Embryonic facial prominence (tissue), 1 donor: ENCODE results near the gene AKR1C8.
"Not testable (repeated sequence)": the region's sequence is repeated elsewhere in the genome, so short reads cannot be mapped to it uniquely, and the experiment has no call there.

Experiments
- DNase-seq: peaks from one replicate; pipeline ENCODE4 v3.0.0-alpha.2; 2016; ENCODE audit errors: extremely low spot score

Gene AKR1C8

DNA sequence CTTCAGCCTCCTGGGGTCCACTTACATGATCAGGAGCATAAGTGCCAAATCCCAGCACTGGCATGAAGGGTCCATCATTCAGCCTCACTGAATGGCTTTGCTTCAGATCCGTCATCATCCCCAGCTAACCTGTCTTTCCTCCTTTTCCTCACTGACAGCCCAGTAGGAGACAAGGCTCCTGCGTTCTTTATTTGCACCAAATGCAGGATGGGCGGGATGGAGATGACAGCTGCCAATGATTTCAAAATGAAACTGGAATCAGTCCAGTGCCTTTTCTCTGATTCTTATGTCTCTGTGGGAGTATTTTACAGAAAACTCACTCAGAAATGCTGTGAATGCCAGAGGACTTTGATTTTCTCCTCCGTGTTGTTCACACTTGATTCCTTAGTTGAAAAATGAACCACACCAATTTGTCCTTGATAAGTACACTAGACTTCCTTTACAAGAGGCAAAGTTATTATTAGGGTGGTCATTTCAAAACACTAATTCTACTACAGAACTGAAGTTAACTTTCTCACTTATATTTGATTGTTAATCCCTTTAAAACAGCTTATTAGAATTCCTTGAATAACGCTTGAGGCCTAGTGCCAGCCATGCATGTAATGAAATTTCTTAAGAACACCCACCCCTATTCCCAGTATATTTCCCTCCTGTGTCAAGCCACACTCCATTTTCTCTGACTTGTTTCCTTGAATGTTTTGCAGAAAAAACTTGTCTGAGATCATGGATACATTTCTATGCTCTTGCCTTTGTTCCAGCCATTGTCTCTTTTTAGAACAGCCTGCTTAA lies at the start of gene AKR1C8:
AKR1C8 (minus strand) TSS at position 164 of the 789 bp plus-strand sequence; CDS start at position 118, 46 bp downstream.
- DNase-seq, result peak; percentile 2

- DNase-seq, result no peak
These were observed 49.3 kb upstream of the AKR1C8 start for GRCh38 chr10:5234106-5234860.

- no peak for DNase-seq
These were observed 48.4 kb upstream of the AKR1C8 start for GRCh38 chr10:5233324-5233723.

DNA sequence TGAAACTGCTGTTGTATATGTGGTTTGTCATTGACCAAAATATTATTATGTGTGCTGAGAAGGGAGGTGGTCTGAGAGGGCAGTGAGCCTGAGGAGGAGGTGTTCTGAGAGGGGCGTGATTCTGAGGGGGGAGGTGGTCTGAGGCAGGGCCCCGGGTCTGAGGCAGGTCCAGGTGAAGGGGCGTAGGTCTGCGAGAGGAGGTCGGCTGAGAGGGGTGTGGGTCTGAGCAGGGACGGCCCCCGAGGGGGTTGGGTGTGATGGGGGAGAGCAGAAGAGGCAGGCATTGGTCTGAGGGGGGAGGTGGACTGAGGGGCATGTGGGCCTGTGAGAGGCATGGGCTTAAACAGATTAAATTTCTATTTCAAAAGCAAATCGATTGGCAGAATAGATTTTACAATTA lies 44.1 kb upstream of the AKR1C8 start:
- DNase-seq, result no peak

GRCh38 chr10:5222942-5223341 lies 38.0 kb upstream of the AKR1C8 start:
- DNase-seq, result not testable (repeated sequence)

DNA sequence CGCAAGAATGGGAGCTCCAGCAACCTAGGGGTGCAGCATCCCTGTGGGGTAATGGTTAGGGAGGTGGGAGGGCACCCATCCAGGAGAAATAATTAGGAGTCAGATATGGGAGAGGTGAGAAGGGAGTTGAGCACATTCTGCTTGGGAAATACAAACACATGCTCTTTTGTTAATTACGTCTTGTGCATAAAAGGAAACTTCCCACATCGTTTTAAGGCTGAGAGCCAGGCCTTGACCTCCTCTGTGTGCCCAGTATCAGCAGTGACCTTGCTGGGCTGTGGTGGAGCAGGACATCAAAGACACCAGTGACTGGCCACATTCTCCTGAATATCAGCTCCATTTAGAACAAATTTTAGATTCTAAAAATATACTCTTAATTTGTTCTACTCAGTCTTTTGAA lies 34.3 kb upstream of the AKR1C8 start:
- no peak for DNase-seq

DNA sequence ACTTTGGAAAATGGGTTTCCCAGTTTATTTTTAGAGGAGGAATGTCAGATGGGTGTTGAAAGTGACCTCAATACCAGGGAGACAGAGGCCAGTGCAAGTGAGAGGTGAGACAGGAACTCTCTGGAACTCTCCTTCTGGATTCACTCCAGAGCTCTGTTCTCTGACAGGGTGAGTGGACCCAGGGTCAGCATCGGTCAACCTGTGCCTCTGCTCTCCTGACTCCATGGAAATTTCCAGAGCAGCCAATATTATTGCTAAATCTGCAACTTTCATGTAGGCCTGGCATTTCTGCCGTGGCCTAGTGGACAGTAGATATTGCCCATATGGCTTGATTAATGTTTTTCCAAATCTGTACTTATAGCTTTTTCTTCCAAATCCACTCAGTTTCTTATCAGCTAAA lies 31.9 kb upstream of the AKR1C8 start:
- no peak for DNase-seq

DNA sequence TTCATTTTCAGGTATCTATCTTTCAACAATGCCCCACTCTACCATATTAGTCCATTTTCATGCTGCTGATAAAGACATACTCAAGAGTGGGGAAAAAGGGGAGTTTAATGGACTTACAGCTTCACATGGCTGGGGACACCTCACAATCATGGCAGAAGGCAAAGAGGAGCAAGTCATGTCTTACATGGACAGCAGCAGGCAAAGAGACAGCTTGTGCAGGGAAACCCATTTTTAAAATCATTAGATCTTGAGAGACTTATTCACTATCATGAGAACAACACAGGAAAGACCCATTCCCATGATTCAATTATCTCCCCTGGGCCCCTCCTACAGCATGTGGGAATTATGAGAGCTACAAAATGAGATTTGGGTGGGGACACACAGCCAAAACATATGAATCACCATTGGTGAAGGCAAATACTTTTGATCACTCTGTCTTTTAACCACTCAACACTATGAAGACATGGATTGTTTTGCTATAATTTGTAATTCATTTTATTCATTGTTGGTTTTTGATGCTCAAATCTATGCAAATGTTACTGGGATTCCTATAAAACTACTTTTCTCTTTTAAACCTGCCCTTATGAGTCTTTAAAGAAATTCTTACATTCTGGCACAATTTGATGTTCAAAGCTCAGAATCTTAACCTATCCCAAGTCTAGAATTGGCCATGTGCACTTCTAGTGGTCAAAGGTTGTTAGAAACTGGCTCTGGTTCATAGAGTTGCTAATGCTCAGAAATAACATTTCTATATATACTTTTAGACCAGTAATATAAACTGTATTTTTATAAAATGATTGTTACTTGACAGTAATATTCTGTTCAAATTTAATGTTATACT lies 27.0 kb upstream of the AKR1C8 start:
- DNase-seq, result no peak

- DNase-seq, result not testable (repeated sequence)
These were observed 25.3 kb upstream of the AKR1C8 start for GRCh38 chr10:5210261-5210660.

- DNase-seq, result not testable (repeated sequence)
These were observed 24.8 kb upstream of the AKR1C8 start for GRCh38 chr10:5209776-5210175.

DNA sequence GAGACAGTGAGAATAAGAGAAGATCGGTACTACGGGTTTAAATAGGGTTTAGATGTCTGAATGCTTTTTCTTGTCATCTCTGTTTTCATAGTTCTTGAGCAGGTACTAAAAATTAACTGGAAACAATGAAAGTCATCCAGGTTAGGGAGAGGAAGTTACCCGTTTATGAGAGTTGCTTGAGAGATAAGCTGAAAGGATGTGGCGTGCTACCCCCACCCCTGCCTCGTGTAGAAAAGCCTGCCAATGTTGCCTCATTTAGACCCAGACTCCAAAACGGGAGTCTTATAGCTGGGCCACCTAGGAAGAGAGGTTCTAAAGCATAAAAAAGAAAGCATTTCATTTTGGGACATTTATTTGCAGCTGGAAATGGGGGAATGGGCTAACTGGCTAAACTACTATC lies 21.8 kb upstream of the AKR1C8 start:
- no peak for DNase-seq

DNA sequence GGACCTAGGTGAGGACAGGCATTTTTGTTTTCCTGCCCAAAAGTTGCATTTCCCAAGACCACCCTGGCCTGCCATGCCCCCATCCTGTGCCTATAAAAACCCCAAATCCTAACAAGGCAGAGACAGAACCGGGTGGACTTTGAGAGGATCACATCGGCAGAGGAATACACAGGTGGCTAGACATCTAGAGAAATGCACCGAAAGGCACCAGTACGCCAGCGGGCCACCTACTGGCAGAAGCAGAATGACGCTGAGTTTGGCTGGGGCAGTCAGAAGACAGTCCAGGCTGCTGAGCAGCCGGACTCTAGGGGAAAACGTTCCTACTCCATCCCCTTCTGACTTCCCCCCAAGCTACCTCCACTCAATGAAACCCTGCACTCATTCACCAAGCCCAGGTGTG lies 14.4 kb upstream of the AKR1C8 start:
- DNase-seq, result no peak

DNA sequence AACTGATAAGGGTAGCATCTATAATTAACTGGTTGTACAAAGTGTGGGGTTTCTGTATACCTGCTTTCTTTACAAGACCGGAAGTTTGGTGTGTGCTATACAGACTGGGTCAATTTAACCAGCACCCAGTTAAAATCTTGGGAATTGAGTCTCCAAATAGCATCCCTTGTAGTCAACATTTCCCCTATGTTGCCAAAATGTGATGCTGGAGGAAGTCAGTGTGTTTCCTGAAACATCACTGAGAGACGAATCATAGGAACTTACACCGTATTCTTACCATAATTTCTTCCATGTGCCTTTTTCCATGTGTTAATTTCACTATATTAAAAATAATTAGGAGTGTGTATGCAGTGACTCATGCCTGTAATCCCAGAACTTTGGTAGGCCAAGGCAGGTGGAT lies 13.4 kb upstream of the AKR1C8 start:
- no peak for DNase-seq

DNA sequence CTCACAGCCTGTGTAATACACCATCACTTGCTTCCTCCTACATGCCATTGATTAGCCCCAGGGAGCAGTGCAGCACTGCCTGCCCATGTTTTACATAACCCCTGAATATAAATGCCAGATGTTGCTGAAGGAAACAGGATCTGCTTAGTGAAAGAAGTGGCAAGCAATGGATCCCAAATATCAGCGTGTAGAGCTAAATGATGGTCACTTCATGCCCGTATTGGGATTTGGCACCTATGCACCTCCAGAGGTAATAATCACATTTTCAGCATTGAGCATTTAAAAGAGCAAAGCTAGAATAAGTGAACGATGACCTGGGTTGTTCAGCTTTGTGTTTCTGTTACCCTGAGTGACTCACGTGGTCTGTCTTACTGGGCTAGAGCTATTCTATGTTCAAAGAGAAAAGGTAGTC lies 11.8 kb upstream of the AKR1C8 start, which contains the start of gene AKR1C4:
AKR1C4 (plus strand) TSS at position 136 of the 412 bp plus-strand sequence; CDS start at position 167, 31 bp downstream.
- no peak for DNase-seq

DNA sequence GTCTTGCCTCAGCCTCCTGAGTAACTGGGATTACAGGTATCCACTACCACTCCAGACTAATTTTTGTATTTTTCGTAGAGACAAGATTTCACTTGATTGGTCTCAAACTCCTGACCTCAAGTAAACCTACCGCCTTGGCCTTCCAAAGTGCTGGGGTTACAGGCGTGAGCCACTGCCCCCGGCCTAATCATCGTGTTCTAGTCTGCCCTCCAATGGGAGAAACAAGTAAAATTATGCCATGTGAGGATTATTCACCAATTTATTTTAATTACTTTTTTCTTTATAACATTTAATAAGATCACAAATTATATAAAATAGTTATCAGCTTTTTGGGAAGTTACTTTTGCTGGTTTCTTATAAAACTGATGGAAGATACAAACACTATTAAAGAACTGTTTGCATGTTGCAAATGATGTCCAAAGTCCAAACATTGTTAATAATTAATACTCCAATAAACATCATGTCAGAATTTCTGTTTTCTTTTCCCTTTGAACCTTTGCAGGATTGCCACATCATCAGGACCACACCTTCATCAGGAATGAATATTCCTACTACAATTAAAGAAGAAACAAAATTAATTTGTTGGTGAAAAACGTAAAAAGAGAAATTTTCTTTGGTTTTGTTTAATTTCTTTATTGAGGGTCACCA lies 10.9 kb upstream of the AKR1C8 start:
- DNase-seq, result no peak

DNA sequence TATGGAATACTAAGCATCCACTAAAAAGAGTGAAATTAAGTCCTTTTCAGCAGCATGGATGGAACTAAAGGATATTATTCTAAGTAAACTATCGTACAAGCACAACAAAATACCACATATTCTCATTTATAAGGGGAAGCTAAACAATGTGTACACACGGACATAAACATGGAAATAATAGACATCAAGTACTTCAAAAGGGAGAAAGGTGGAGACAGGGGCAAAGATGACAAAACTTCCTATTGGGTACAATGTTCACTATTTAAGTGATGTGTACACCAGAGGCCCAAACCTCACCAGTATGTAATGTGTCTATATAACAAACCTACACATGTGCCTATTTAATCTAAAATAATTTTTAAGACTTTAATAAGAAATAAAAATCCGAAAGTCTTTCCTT lies 9.5 kb upstream of the AKR1C8 start:
- DNase-seq, result no peak

GRCh38 chr10:5188358-5188757 lies 3.4 kb upstream of the AKR1C8 start:
- no peak for DNase-seq

GRCh38 chr10:5187867-5188266 lies 2.9 kb upstream of the AKR1C8 start:
- DNase-seq, result no peak

DNA sequence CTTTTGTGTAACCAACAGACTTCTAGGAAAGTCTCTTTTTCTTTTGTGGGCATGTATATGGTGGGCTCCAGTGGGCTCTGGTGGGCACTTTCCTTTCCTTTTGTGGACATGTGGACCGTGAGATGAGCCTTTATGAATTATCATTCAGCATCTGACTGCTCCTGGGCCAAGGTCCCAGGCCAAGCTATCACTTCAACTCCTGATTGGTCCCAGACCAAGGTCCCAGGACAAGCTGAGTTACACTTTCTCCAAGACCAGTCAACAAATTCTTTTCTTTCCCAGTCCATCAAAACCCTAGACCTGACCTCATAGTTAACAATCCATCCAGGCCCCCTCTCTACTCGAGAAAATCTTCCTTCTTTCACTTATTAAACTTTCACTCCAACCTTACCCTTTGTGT lies 1.0 kb downstream of the AKR1C8 start:
- DNase-seq, result no peak

DNA sequence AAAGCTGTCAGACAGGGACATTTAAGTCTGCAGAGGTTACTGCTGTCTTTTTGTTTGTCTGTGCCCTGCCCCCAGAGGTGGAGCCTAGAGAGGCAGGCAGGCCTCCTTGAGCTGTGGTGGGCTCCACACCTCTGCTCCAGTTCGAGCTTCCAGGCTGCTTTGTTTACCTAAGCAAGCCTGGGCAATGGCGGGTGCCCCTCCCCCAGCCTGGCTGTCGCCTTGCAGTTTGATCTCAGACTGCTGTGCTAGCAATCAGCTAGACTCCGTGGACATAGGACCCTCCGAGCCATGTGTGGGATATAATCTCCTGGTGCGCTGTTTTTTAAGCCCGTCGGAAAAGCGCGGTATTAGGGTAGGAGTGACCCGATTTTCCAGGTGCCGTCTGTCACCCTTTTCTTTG lies 4.4 kb downstream of the AKR1C8 start:
- DNase-seq, result not testable (repeated sequence)

GRCh38 chr10:5175581-5175980 lies 9.4 kb downstream of the AKR1C8 start:
- not testable (repeated sequence) for DNase-seq
